Uterus (tissue), 4 donors: ENCODE measurements around the gene SYS1. TPM values are rescaled to one million over a fixed set of nuclear protein-coding genes. Genes with fewer than 3 reads are reported as not detected.

ENCODE experiments used
- DNase-seq, 2 donors: peaks; one replicate each; pipeline ENCODE4 v3.0.0-alpha.2; 2019 to 2020
- H3K27ac ChIP-seq, 2 donors: fragments of 200-600 bp; sonication (generic); 1 replicate in 1 of 2; 2 replicates in 1 of 2; pipeline ENCODE4 v1.5.1; 2016 to 2018
- H3K27me3 ChIP-seq, 2 donors: fragments of 200-600 bp; sonication (generic); one replicate each; pipeline ENCODE4 v1.5.1; 2018 to 2019; ENCODE audit warnings: control low read depth in 1 of 2
- H3K36me3 ChIP-seq, 2 donors: fragments of 200-600 bp; sonication (generic); one replicate each; pipeline ENCODE4 v1.5.1; 2019; ENCODE audit warnings: control low read depth in 1 of 2
- H3K4me1 ChIP-seq, 2 donors: fragments of 200-600 bp; sonication (generic); one replicate each; pipeline ENCODE4 v1.5.1; 2018 to 2019; ENCODE audit warnings: control low read depth in 1 of 2
- H3K4me3 ChIP-seq, 2 donors: fragments of 200-600 bp; sonication (generic); 1 replicate in 1 of 2; 2 replicates in 1 of 2; pipeline ENCODE4 v1.5.1; 2018 to 2019; ENCODE audit warnings: mild to moderate bottlenecking in 1 of 2
- H3K9me3 ChIP-seq, 2 donors: fragments of 200-600 bp; sonication (generic); one replicate each; pipeline ENCODE4 v1.5.1; 2019; ENCODE audit warnings: control low read depth in 1 of 2
- CTCF ChIP-seq, 4 experiments: fragments of 200-600 bp in 2 of 4; fragments of 450-650 bp in 2 of 4; sonication (generic) in 2 of 4; IDR thresholded peaks; one replicate each; pipeline ENCODE4 v1.5.1; 2016 to 2019; ENCODE audit warnings: antibody characterized with exemption in 4 of 4, mild to moderate bottlenecking in 2 of 4, moderate library complexity in 1 of 4
- POLR2A ChIP-seq, 2 donors: fragments of 450-650 bp; IDR thresholded peaks; one replicate each; pipeline ENCODE4 v1.6.1; 2016; ENCODE audit warnings: antibody characterized with exemption in 2 of 2, mild to moderate bottlenecking in 1 of 2, moderate library complexity in 1 of 2
- intact Hi-C: fragments of 100-400 bp; cut with DNase I; formaldehyde crosslinking; loops from one replicate; pipeline ENCODE4 v1.15.1; 2023; ENCODE audit warnings: low total_unique reads
- total RNA-seq, 4 donors: library from RNA; depleted of rRNA in 3 of 4; stranded (reverse); fragments of >200 nt in 3 of 4; gene quantifications; one replicate each; pipeline versions ENCODE4 v1.1.0 to v1.2.4, GENCODE V29; 2014 to 2023
- donor health status: DM: yes; HTN: yes; CAD: no.

SYS1 gene
- total RNA-seq, 4 donors from 2014 or later: 19.0 to 35.6 (median 25.0) TPM

- peaks cover 0 to 5% of the 10 kb centered on the region in 2 donors for H3K4me1 ChIP-seq
- peak overlapping the region; percentile 93 to 95 for H3K27ac ChIP-seq
- H3K27me3 ChIP-seq: no peaks in the 10 kb centered on the region
- no peaks in the 10 kb centered on the region for H3K36me3 ChIP-seq
- H3K4me3 ChIP-seq: peak overlapping the region; percentile 70 to 74
- intact Hi-C loops: no loop called here
- peak; percentile 42 to 43 for DNase-seq
- TF ChIP-seq POLR2A (IDR thresholded peaks at IDR 0.05) (peak in 1 of 2 donors; percentile 5), CTCF (IDR thresholded peaks at IDR 0.05) (no peak)
- H3K9me3 ChIP-seq: no peaks in the 10 kb centered on the region
These were observed 42.8 kb downstream of the SYS1 start for GRCh38 chr20:45405571-45406259.

DNA sequence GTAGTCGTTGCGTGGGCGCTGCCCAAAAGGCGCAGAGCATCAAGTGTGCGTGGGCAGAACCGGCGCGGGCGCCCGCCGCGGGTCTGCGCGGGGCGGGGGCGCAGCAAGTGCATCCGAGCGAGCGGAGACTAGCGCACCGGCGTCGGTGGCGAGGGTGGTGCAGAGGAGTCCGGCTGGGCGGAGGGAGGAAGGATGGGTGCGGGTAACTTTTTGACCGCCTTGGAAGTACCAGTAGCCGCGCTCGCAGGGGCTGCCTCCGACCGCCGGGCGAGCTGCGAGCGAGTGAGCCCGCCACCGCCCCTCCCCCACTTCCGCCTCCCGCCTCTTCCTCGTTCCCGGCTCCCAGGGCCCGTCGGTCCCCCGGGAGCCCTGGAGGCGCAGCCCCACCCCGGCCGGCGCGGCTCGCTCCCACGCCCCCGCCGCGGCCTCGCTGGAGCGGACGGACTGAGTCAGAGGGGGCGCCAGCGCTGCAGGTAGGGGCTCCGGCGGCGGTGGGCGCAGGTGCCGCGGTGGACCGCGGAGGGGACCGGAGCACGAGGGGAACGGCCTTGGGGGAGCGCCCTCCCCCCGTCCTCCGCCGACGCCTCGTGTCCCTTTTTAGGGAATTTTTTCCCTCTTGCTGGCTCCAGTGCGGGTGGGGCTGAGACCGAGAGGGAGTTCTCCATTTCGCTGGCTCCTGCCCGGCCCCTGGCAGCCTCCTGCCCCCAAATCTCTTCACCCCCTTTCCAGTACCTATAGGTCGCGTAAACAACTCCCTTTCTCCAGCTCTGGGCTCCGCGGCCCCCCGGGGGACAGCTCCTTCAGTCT, 43.5 kb downstream of the SYS1 start:
- DNase-seq: peak; percentile 75 to 78
- Histone ChIP-seq H3K4me1 (peaks cover 0 to 5% of the 10 kb centered on the region in 2 donors), H3K9me3 (no peaks in the 10 kb centered on the region), H3K27ac (peak overlapping the region; percentile 93 to 95), H3K4me3 (peak overlapping the region; percentile 70 to 74), H3K27me3 (no peaks in the 10 kb centered on the region), H3K36me3 (no peaks in the 10 kb centered on the region)
- intact Hi-C loops: no loop called here
- peak in 1 of 4 experiments; percentile 14 for TF ChIP-seq CTCF (IDR thresholded peaks at IDR 0.05)
- peak in 1 of 2 donors; percentile 73 for TF ChIP-seq POLR2A (IDR thresholded peaks at IDR 0.05)

GRCh38 chr20:45407067-45407745, 44.2 kb downstream of the SYS1 start:
- Histone ChIP-seq H3K27ac (peak overlapping the region; percentile 93 to 95), H3K36me3 (no peaks in the 10 kb centered on the region), H3K4me3 (peak overlapping the region; percentile 70 to 74), H3K9me3 (no peaks in the 10 kb centered on the region), H3K4me1 (peaks cover 0 to 5% of the 10 kb centered on the region in 2 donors), H3K27me3 (no peaks in the 10 kb centered on the region)
- intact Hi-C loops: no loop called here
- DNase-seq: peak; percentile 53 to 62
- TF ChIP-seq POLR2A (IDR thresholded peaks at IDR 0.05): peak; percentile 7 to 57
- TF ChIP-seq CTCF (IDR thresholded peaks at IDR 0.05): no peak

DNA sequence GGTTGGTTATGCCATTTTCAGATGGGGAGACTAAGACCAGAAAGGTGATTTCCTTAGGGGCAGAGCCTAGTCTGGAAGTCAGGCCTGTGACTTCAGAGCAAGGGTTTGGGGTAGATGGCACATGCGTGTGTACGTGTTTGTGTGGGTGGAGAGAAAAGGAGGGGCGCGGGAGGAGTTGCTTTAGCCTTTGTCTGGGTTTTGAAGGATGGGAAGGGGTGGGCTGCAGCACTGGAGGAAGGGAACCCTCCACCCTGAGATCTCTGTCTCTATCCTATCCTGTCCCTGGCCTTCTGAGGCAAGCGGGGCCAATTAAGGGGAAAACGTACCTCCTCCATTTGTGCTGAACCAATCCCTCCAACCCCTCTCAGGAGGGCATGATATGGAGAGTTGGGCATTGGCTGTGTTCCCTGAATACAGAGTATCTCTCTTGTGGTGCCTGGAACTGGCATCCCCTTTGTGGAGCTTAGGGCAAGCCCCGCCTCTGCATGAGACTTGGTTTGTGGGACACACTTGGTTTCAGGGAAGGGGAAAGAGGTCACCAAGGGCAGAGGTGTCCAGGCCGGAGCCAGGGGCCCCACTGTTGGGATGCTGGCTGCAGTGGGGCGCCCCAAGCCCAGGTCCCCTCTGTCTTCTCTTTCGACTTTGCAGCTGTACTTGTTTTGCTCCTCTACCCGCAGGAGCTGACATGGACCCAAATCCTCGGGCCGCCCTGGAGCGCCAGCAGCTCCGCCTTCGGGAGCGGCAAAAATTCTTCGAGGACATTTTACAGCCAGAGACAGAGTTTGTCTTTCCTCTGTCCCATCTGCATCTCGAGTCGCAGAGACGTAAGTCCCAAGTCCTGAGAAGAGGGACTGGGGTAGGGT, 45.1 kb downstream of the SYS1 start, which contains the start of gene DBNDD2:
DBNDD2 (plus strand) TSS at position 507 of the 863 bp plus-strand sequence; CDS start at position 686, 179 bp downstream.
- intact Hi-C loops: no loop called here
- no peak for TF ChIP-seq CTCF (IDR thresholded peaks at IDR 0.05)
- no peak for TF ChIP-seq POLR2A (IDR thresholded peaks at IDR 0.05)
- no peaks in the 10 kb centered on the region for H3K36me3 ChIP-seq

More for the DNA sequence above, 45.1 kb downstream of the SYS1 start, which contains the start of gene DBNDD2:
- Histone ChIP-seq H3K4me1 (peaks cover 0 to 5% of the 10 kb centered on the region in 2 donors), H3K9me3 (no peaks in the 10 kb centered on the region), H3K27ac (peak within 1 kb of the TSS; percentile 93 to 95), H3K4me3 (peak within 1 kb of the TSS; percentile 70 to 74), H3K27me3 (no peaks in the 10 kb centered on the region)
- DNase-seq: peak in 1 of 2 donors; percentile 30
